ENCODE results near the gene ZCCHC2.
A peak's percentile ranks its signal among the peaks of the same experiment; 100 is the strongest.

GRCh38 chr18:62522504-62523254 is at the start of gene ZCCHC2:
- TF ChIP-seq L3MBTL2 (conservative IDR thresholded peaks at IDR 0.05), result no peak; the same call in 1 of the 2 replicates
- TF ChIP-seq SUZ12 (IDR thresholded peaks at IDR 0.05), result no peak
- peak; percentile 36; the same call in 1 of the 2 replicates for TF ChIP-seq PKNOX1 (IDR thresholded peaks at IDR 0.05)
- peak; percentile 80 for TF ChIP-seq FOXM1 (IDR thresholded peaks at IDR 0.05; ENCODE audit: borderline replicate concordance)
- TF ChIP-seq FOXA1 (IDR thresholded peaks at IDR 0.05), result no peak
- TF ChIP-seq ARNT (IDR thresholded peaks at IDR 0.05), result no peak
- TF ChIP-seq BHLHE40 (IDR thresholded peaks at IDR 0.05; ENCODE audit: borderline replicate concordance), result no peak
- no peak for TF ChIP-seq CTBP1 (IDR thresholded peaks at IDR 0.05; ENCODE audit: borderline replicate concordance)
- no peak for TF ChIP-seq FOXK2 (IDR thresholded peaks at IDR 0.05)
- TF ChIP-seq ZNF384 (IDR thresholded peaks at IDR 0.05), result no peak
- TF ChIP-seq TARDBP (IDR thresholded peaks at IDR 0.05), result peak; percentile 8; the same call in 1 of the 2 replicates
- TF ChIP-seq SP1 (IDR thresholded peaks at IDR 0.05), result no peak
